ENCODE data around the gene TANC1. TPM values are rescaled to one million over a fixed set of nuclear protein-coding genes. Genes with fewer than 3 reads are reported as not detected.

Gene TANC1
- total RNA-seq, 1 experiment from 2014 or later: 2.5 TPM

DNA sequence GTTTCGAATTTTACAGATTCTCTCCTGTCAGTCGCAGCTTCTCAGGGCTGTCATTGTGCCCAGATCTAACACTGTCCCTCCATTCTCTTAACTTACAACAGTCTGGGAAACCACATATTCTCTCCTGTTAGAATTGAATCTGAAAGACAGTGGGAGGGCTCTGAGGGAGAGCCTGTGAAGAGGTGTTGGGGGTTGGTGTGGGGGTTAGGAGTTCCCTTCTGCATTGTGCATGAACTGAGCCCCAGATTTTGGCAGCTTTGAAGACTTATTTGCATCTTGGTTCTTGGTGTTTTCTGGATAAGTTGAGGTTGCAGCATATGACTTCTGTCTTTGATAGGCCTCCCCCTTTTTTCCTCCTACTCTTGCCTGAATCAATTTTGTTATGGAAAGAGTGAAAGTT, 64.1 kb downstream of the TANC1 start:
- no peaks in the 10 kb centered on the region for H3K27me3 ChIP-seq (ENCODE audit: insufficient read depth, low read length)
- no peaks in the 10 kb centered on the region for H4K20me1 ChIP-seq (ENCODE audit: control insufficient read depth, insufficient read depth, insufficient read length)
- no peak overlapping the region for H4K8ac ChIP-seq (replicated peaks; ENCODE audit: insufficient read length, low read depth, low read length)
- H3K23me2 ChIP-seq (ENCODE audit: insufficient read length, low read depth, low read length, poor library complexity, severe bottlenecking): no peaks in the 10 kb centered on the region
- H3K9me3 Mint-ChIP-seq: peaks cover 6 to 7% of the 10 kb centered on the region in 2 experiments; a peak in 4 of 5 replicates
- no peak overlapping the region for H2BK12ac ChIP-seq (ENCODE audit: insufficient read length, low read depth, low read length)
- no peak overlapping the region for H3K14ac ChIP-seq (ENCODE audit: insufficient read depth, low read length)
- H3K9me3 ChIP-seq (ENCODE audit: control insufficient read depth, low read depth, low read length): no peaks in the 10 kb centered on the region
- H2BK120ac ChIP-seq (ENCODE audit: low read depth, low read length, poor library complexity, severe bottlenecking): no peak overlapping the region
- no peak overlapping the region for H3K9ac ChIP-seq (ENCODE audit: extremely low read depth, insufficient read length, low read length)
- no peak overlapping the region for H4K91ac ChIP-seq (ENCODE audit: insufficient read length, low read depth, low read length)
- H3K4me1 ChIP-seq (ENCODE audit: insufficient read depth, low read length): no peaks in the 10 kb centered on the region; the same call in 1 of the 2 replicates
- TF ChIP-seq CTCF (conservative IDR thresholded peaks at IDR 0.05): no peak
- H2BK15ac ChIP-seq (ENCODE audit: low read depth, low read length): no peak overlapping the region
- no peak overlapping the region for H2AFZ ChIP-seq (ENCODE audit: low read length)
- no peak overlapping the region for H4K5ac ChIP-seq (ENCODE audit: insufficient read length, low read depth, low read length)
- no peak overlapping the region for H2BK5ac ChIP-seq (ENCODE audit: insufficient read length, low read length)
- H3K36me3 Mint-ChIP-seq (ENCODE audit: insufficient read depth in 1 of 3, low read depth in 3 of 3): peaks cover 2 to 6% (median 3%) of the 10 kb centered on the region in 3 experiments; a peak in 6 of 7 replicates
- H3K79me2 ChIP-seq (ENCODE audit: insufficient read depth, low read length): no peaks in the 10 kb centered on the region
- H3T11ph ChIP-seq (ENCODE audit: low read length): no peak overlapping the region
- H3K27ac Mint-ChIP-seq: peak overlapping the region in 1 of 3 experiments; percentile 25; a peak in 1 of 7 replicates
- H3K4ac ChIP-seq (ENCODE audit: low read depth, low read length): no peak overlapping the region
- no peak overlapping the region for H2BK20ac ChIP-seq (ENCODE audit: low read depth, low read length, poor library complexity, severe bottlenecking)
- H3K23ac ChIP-seq (ENCODE audit: insufficient read length, low read depth, low read length): no peak overlapping the region
- no peak overlapping the region for H3K4me2 ChIP-seq (ENCODE audit: insufficient read depth, insufficient read length, low read length)
- H3K56ac ChIP-seq (ENCODE audit: insufficient read length, low read depth, low read length): no peak overlapping the region
- no peak for DNase-seq
- H3K27me3 Mint-ChIP-seq (ENCODE audit: low read depth): no peaks in the 10 kb centered on the region
- H3K18ac ChIP-seq (ENCODE audit: insufficient read length, low read depth, low read length): no peak overlapping the region
- H3K4me1 Mint-ChIP-seq: peaks cover 26 to 38% of the 10 kb centered on the region in 2 experiments
- H3K27ac ChIP-seq (ENCODE audit: insufficient read length, low read depth, low read length): no peak overlapping the region
- no peaks in the 10 kb centered on the region for H3K79me1 ChIP-seq (ENCODE audit: insufficient read depth, low read depth, low read length, poor library complexity, severe bottlenecking)
- no peak overlapping the region for H3K4me3 Mint-ChIP-seq
- H2AK5ac ChIP-seq (ENCODE audit: insufficient read length, low read length): no peak overlapping the region
- WGBS (ENCODE audit: extremely low coverage, insufficient read length, low lambda C conversion rate): no CpG with 5 or more reads among the region's 2 CpGs
